SK-N-SH (cell line): ENCODE results near the gene CMC2. TPM values are rescaled to one million over a fixed set of nuclear protein-coding genes. Genes with fewer than 3 reads are reported as not detected.

Experiments used
- CTCF ChIA-PET: fragments of 300-600, 350-600 bp; formaldehyde crosslinking; extraction: SDS; loops from one replicate; lab custom pipeline; 2021; lab: Yijun Ruan, JAX
- POLR2A ChIA-PET: fragments of 350-600 bp; sonication (Branson Sonifier 250); formaldehyde crosslinking; extraction: SDS; loops from one replicate; lab custom pipeline; 2020; ENCODE audit warnings: antibody characterized with exemption, inconsistent platforms; lab: Yijun Ruan, JAX
- DNase-seq: peaks from one replicate; pipeline ENCODE4 v3.0.0; 2012
- H2AFZ ChIP-seq: fragments of 200-600 bp; sonication (generic); 2 replicates; pipeline ENCODE4 v1.8.1; 2016; ENCODE audit warnings: antibody characterized with exemption, mild to moderate bottlenecking, low read depth
- H3F3A ChIP-seq: fragments of 200-600 bp; sonication (generic); replicated peaks from 2 replicates; pipeline ENCODE3; 2016; ENCODE audit warnings: antibody characterized with exemption, mild to moderate bottlenecking; ENCODE audit not compliant: insufficient read depth
- H3K27ac ChIP-seq, 2 experiments: fragments of 200-500 bp in 1 of 2; fragments of 200-600 bp in 1 of 2; sonication (Bioruptor generic) in 1 of 2; sonication (generic), shearing (Covaris generic) in 1 of 2; 2 replicates each; pipeline versions ENCODE4 v1.5.1 to v1.6.1; 2014 to 2016; ENCODE audit warnings: low read depth in 2 of 2, inconsistent platforms in 1 of 2, low read length in 1 of 2, mild to moderate bottlenecking in 1 of 2, mixed read lengths in 1 of 2
- H3K27me3 ChIP-seq: fragments of 200-600 bp; sonication (generic), shearing (Covaris generic); 2 replicates; pipeline ENCODE4 v1.6.1; 2016; ENCODE audit warnings: mixed run types; ENCODE audit not compliant: insufficient read depth
- H3K36me3 ChIP-seq, 2 experiments: fragments of 200-500 bp in 1 of 2; fragments of 200-600 bp in 1 of 2; sonication (Bioruptor generic) in 1 of 2; sonication (generic) in 1 of 2; replicated peaks in 1 of 2; 2 replicates each; pipeline versions ENCODE3 to v1.5.1; 2014 to 2016; ENCODE audit warnings: low read length in 1 of 2, mild to moderate bottlenecking in 1 of 2; ENCODE audit not compliant: insufficient read depth in 2 of 2, control insufficient read depth in 1 of 2
- H3K4me1 ChIP-seq, 2 experiments: fragments of 200-500 bp in 1 of 2; fragments of 200-600 bp in 1 of 2; sonication (Bioruptor generic) in 1 of 2; sonication (generic), shearing (Covaris generic) in 1 of 2; 2 replicates each; pipeline versions ENCODE4 v1.5.1 to v1.6.1; 2014 to 2016; ENCODE audit warnings: low read depth in 1 of 2, low read length in 1 of 2, mixed run types in 1 of 2; ENCODE audit not compliant: insufficient read depth in 2 of 2, control insufficient read depth in 1 of 2
- H3K4me2 ChIP-seq: fragments of 200-600 bp; sonication (generic), shearing (Covaris generic); 2 replicates; pipeline ENCODE4 v1.6.1; 2017; ENCODE audit warnings: mixed run types
- H3K4me3 ChIP-seq, 2 experiments: fragments of 200-500 bp in 1 of 2; fragments of 200-600 bp in 1 of 2; sonication (Bioruptor generic) in 1 of 2; sonication (generic), shearing (Covaris generic) in 1 of 2; 2 replicates each; pipeline versions ENCODE4 v1.5.1 to v1.8.1; 2014 to 2016; ENCODE audit warnings: low read depth in 2 of 2, inconsistent platforms in 1 of 2, low read length in 1 of 2, mild to moderate bottlenecking in 1 of 2, mixed read lengths in 1 of 2, moderate library complexity in 1 of 2
- H3K79me2 ChIP-seq: fragments of 200-600 bp; sonication (generic); 2 replicates; pipeline ENCODE4 v1.8.1; 2017; ENCODE audit warnings: mild to moderate bottlenecking; ENCODE audit not compliant: insufficient read depth
- H3K9ac ChIP-seq: fragments of 200-600 bp; sonication (generic); 2 replicates; pipeline ENCODE4 v1.6.1; 2017; ENCODE audit warnings: mixed run types
- H3K9me2 ChIP-seq: fragments of 200-600 bp; sonication (generic); 2 replicates; pipeline ENCODE4 v1.6.1; 2017; ENCODE audit warnings: mixed run types
- H3K9me3 ChIP-seq: fragments of 200-600 bp; sonication (generic); 2 replicates; pipeline ENCODE4 v1.6.1; 2017; ENCODE audit warnings: mixed run types, mild to moderate bottlenecking, moderate library complexity
- H4K20me1 ChIP-seq: fragments of 200-600 bp; sonication (generic); 2 replicates; pipeline ENCODE4 v1.6.1; 2017; ENCODE audit warnings: mild to moderate bottlenecking, mixed run types; ENCODE audit not compliant: insufficient read depth
- EP300 ChIP-seq, 2 experiments: IDR thresholded peaks; 2 replicates each; pipeline versions ENCODE4 v1.4.0 to v1.6.1; 2012; ENCODE audit warnings: borderline replicate concordance in 1 of 2, low read depth in 1 of 2, low read length in 1 of 2
- WGBS: methylation state at CpG from one replicate; pipeline ENCODE4 v1.1.6; 2017; ENCODE audit warnings: low lambda C conversion rate; 5-methylcytosine and 5-hydroxymethylcytosine counted together
- polyA plus RNA-seq, 3 experiments: library from polyadenylated mRNA; depleted of rRNA; stranded (reverse); fragments of >200 nt; gene quantifications; 2 replicates each; pipeline ENCODE4 v1.2.3, GENCODE V29; 2012

Gene CMC2
- polyA plus RNA-seq, 1 of the 3 experiments (the other 2 are of a cell fraction): 135 TPM

GRCh38 chr16:80923356-80923755 is 83.3 kb downstream of the CMC2 start:
- CTCF ChIA-PET: interaction anchor here (1.3 to 2.1 kb wide), 5 partner anchors 13 to 313 kb away, joined by 3 to 10 read pairs (median 4); partner anchors contain the start of gene ATMIN
- H3F3A ChIP-seq: peaks cover 3% of the 10 kb centered on the region

More at GRCh38 chr16:80923356-80923755, 83.3 kb downstream of the CMC2 start:
- 94% methylated on average over 4 of the region's 4 CpGs for WGBS
- no peaks in the 10 kb centered on the region for H3K9me2 ChIP-seq
- H2AFZ ChIP-seq: no peak overlapping the region
- no peaks in the 10 kb centered on the region for H4K20me1 ChIP-seq
- H3K4me1 ChIP-seq: no peaks in the 10 kb centered on the region
- H3K36me3 ChIP-seq: no peaks in the 10 kb centered on the region
- H3K9me3 ChIP-seq: no peaks in the 10 kb centered on the region
- POLR2A ChIA-PET: no interaction called here
- no peak overlapping the region for H3K27ac ChIP-seq
- no peaks in the 10 kb centered on the region for H3K79me2 ChIP-seq
- no peak overlapping the region for H3K9ac ChIP-seq
- no peak for TF ChIP-seq EP300 (IDR thresholded peaks at IDR 0.05; ENCODE audit: borderline replicate concordance in 1 of 2, low read depth in 1 of 2, low read length in 1 of 2)
- no peaks in the 10 kb centered on the region for H3K27me3 ChIP-seq
- no peak for DNase-seq
- H3K4me2 ChIP-seq: no peak overlapping the region
- H3K4me3 ChIP-seq: no peak overlapping the region

Other genes with a start within 250 kb of the CMC2 start
- 0.03 and 0.05 TPM in 2 replicates for gene CDYL2, start 202.3 kb downstream of the CMC2 start, polyA plus RNA-seq (2012; rRNA removed)
- 13.9 and 35.3 TPM in 2 replicates for gene CENPN, start 329 bp upstream of the CMC2 start, polyA plus RNA-seq (2012; rRNA removed)
- gene ATMIN, start 29.0 kb upstream of the CMC2 start, polyA plus RNA-seq (2012; rRNA removed): 15.3 and 20.4 TPM in 2 replicates
- 1.2 and 1.5 TPM in 2 replicates for gene C16orf46, start 70.4 kb upstream of the CMC2 start, polyA plus RNA-seq (2012; rRNA removed)
- 20.7 and 21.6 TPM in 2 replicates for gene GCSH, start 89.5 kb upstream of the CMC2 start, polyA plus RNA-seq (2012; rRNA removed)
- gene BCO1, start 231.8 kb upstream of the CMC2 start, polyA plus RNA-seq (2012; rRNA removed): 0.02 TPM in 1 of 2 replicates, not detected in the other